Prostate gland (tissue), 2 donors: Measurements from ENCODE around the gene NF2. TPM values are rescaled to one million over a fixed set of nuclear protein-coding genes. Genes with fewer than 3 reads are reported as not detected.
A peak's percentile ranks its signal among the peaks of the same experiment; 100 is the strongest.
"Not testable (repeated sequence)": the region's sequence is repeated elsewhere in the genome, so short reads cannot be mapped to it uniquely, and the experiment has no call there.

Source experiments
- DNase-seq: peaks from one replicate; pipeline ENCODE4 v3.0.0-alpha.2; 2019; ENCODE audit warnings: low spot score
- H3K27ac ChIP-seq, 2 donors: fragments of 200-600 bp; sonication (generic); 2 replicates each; pipeline ENCODE4 v1.5.1; 2017 to 2019
- H3K27me3 ChIP-seq: fragments of 200-600 bp; sonication (generic); replicated peaks from 2 replicates; pipeline ENCODE4 v1.5.1; 2019; ENCODE audit not compliant: insufficient read depth
- H3K36me3 ChIP-seq, 2 donors: fragments of 200-600 bp; sonication (generic); 1 replicate in 1 of 2; 2 replicates in 1 of 2; pipeline versions ENCODE4 v1.5.1 to v1.8.1; 2017 to 2019
- H3K4me1 ChIP-seq: fragments of 200-600 bp; sonication (generic); replicated peaks from 2 replicates; pipeline ENCODE4 v1.5.1; 2019
- H3K4me3 ChIP-seq, 2 donors: fragments of 200-600 bp; sonication (generic); 2 replicates each; pipeline ENCODE4 v1.5.1; 2017 to 2019
- H3K9me3 ChIP-seq: fragments of 200-600 bp; sonication (generic); 2 replicates; pipeline ENCODE4 v1.5.1; 2017
- POLR2A ChIP-seq: fragments of 450-650 bp; IDR thresholded peaks from one replicate; pipeline ENCODE4 v1.6.1; 2016; ENCODE audit warnings: antibody characterized with exemption, mild to moderate bottlenecking
- POLR2AphosphoS5 ChIP-seq: sonication (generic); formaldehyde crosslinking; IDR thresholded peaks from one replicate; pipeline ENCODE4 v1.6.1; 2017; ENCODE audit warnings: antibody characterized with exemption
- WGBS: methylation state at CpG from one replicate; pipeline ENCODE4 v1.1.5; 2018; 5-methylcytosine and 5-hydroxymethylcytosine counted together
- intact Hi-C: fragments of 100-400 bp; cut with DNase I; formaldehyde crosslinking; loops from one replicate; pipeline ENCODE4 v1.14.2; 2022
- total RNA-seq, 2 donors: library from RNA; depleted of rRNA; stranded (reverse); fragments of >200 nt; gene quantifications; one replicate each; pipeline ENCODE4 v1.1.0, GENCODE V29; 2016
- TF ChIP-seq, protein P1 (sequence below), 4 experiments: fragments of 200-600 bp in 2 of 4; fragments of 450-650 bp in 2 of 4; sonication (generic) in 2 of 4; IDR thresholded peaks; 1 replicate in 3 of 4; 2 replicates in 1 of 4; pipeline ENCODE4 v1.5.1; 2016 to 2019; ENCODE audit warnings: antibody characterized with exemption in 4 of 4, mild to moderate bottlenecking in 2 of 4, moderate library complexity in 2 of 4

Gene NF2
- total RNA-seq, 2 donors from 2014 or later, result 32.3 to 34.7 TPM

DNA sequence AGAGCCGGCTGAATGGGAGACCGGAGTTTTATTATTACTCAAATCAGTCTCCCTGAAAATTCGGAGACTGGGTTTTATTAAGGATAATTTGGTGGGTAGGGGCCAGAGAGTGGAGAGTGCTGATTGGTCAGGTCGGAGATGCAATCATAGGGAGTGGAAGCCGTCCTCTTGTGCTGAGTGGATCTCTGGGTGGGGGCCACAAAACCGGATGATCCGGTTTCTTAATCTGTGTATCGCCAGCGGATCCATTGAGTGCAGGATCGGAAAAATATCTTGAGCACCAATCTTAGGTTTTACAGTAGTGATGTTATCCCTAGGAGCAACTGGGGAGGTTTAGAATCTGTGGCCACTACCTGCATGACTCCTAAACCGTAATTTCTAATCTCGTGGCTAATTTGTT is 21.6 kb upstream of the NF2 start:
- no peak for TF ChIP-seq POLR2AphosphoS5
- no peak for TF ChIP-seq POLR2A
- TF ChIP-seq, protein P1, sequence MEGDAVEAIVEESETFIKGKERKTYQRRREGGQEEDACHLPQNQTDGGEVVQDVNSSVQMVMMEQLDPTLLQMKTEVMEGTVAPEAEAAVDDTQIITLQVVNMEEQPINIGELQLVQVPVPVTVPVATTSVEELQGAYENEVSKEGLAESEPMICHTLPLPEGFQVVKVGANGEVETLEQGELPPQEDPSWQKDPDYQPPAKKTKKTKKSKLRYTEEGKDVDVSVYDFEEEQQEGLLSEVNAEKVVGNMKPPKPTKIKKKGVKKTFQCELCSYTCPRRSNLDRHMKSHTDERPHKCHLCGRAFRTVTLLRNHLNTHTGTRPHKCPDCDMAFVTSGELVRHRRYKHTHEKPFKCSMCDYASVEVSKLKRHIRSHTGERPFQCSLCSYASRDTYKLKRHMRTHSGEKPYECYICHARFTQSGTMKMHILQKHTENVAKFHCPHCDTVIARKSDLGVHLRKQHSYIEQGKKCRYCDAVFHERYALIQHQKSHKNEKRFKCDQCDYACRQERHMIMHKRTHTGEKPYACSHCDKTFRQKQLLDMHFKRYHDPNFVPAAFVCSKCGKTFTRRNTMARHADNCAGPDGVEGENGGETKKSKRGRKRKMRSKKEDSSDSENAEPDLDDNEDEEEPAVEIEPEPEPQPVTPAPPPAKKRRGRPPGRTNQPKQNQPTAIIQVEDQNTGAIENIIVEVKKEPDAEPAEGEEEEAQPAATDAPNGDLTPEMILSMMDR (IDR thresholded peaks at IDR 0.05), result no peak
- Histone ChIP-seq H3K27ac (no peak overlapping the region), H3K9me3 (no peaks in the 10 kb centered on the region), H3K36me3 (no peaks in the 10 kb centered on the region), H3K4me1 (no peaks in the 10 kb centered on the region), H3K27me3 (no peaks in the 10 kb centered on the region), H3K4me3 (peak overlapping the region in 1 of 2 donors; percentile 57)
- intact Hi-C loops, result no loop called here
- WGBS, result 63% methylated on average over 12 of the region's 12 CpGs
- no peak for DNase-seq

DNA sequence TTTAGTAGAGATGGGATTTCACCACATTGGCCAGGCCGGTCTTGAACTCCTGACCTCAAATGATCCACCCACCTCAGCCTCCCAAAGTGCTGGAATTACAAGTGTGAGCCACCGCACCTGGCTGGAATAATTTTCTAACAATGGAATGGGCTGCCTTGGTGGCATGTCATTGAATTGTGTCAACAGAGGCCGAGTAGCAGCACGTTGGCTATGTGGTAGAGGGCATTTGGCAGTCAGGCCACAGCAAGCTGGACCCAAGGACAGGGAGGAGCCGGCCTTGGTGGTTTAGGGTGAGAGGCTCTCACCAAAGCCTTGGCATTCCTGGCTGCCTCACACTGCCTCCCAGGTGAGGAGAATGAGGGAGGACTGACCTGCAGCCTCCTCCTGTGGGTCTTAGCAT is 18.5 kb upstream of the NF2 start:
- TF ChIP-seq POLR2AphosphoS5 (no peak), POLR2A (no peak)
- TF ChIP-seq, protein P1 (IDR thresholded peaks at IDR 0.05), result no peak
- H3K4me3 ChIP-seq, result no peak overlapping the region
- DNase-seq, result no peak
- no peaks in the 10 kb centered on the region for H3K9me3 ChIP-seq
- intact Hi-C loops, result no loop called here
- H3K4me1 ChIP-seq, result no peaks in the 10 kb centered on the region
- no peaks in the 10 kb centered on the region for H3K36me3 ChIP-seq
- WGBS, result 87% methylated on average over 5 of the region's 5 CpGs
- H3K27me3 ChIP-seq, result no peaks in the 10 kb centered on the region
- no peak overlapping the region for H3K27ac ChIP-seq

DNA sequence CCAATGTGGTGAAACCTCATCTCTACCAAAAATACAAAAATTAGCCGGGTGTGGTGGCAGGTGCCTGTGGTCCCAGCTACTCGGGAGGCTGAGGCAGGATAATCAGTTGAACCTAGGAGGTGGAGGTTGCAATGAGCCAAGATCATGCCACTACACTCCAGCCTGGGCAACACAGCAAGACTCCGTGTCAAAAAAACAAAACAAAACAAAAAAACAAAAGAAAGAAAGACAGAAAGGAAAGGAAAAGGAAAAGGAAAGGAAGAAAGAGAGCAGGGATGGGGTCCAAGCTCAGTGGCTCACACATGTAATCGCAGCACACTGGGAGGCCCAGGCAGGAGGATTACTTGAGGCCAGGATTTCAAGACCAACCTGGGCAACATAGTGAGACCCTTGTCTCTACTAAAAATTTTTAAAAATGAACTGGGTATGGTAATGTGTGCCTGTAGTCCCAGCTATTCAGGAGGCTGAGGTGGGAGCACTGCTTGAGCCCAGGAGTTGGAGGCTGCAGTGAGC is 17.2 kb upstream of the NF2 start:
- H3K9me3 ChIP-seq, intact Hi-C loops, DNase-seq, H3K4me3 ChIP-seq, H3K4me1 ChIP-seq, H3K27ac ChIP-seq, H3K36me3 ChIP-seq, H3K27me3 ChIP-seq: not testable (repeated sequence)
- 91% methylated on average over 4 of the region's 4 CpGs for WGBS

DNA sequence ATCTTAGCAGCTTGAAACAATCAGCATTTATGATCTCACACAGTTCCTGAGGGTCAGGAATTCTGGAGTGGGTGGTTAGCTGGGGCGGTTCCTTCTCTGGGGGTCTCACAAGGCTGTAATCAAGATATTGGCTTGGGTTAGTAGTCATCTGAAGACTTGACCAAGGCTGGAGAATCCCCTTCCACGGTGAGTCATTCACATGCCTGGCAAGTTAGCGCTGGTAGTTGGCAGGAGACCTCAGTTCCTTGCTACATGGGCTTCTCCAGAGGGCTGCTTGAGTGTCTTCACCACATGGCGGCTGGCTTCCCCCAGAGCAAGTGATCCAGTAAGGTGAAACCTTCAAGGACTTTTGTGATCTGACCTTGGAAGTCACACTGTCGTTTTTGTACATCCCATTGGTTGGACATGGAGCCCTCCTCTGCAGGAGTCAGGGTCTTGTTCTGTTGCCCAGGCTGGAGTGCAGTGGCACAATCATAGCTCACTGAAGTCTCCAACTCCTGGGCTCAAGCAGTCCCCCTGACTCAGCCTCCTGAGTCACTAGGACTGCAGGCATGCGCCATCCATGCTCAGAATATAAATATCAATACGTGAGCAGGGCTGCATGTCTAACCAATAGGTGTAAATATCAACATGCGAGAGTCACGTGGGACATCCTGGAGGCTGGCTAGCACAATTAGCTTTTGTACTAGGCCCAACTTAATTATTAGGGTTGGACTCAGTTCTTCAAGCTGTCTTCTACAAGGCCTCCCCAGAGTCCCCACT is 15.3 kb upstream of the NF2 start:
- Histone ChIP-seq H3K4me1 (no peaks in the 10 kb centered on the region), H3K36me3 (no peaks in the 10 kb centered on the region), H3K27ac (no peak overlapping the region), H3K27me3 (no peaks in the 10 kb centered on the region), H3K9me3 (no peaks in the 10 kb centered on the region), H3K4me3 (no peak overlapping the region)
- DNase-seq, result no peak
- 80% methylated on average over 9 of the region's 9 CpGs for WGBS
- intact Hi-C loops, result no loop called here
- TF ChIP-seq POLR2AphosphoS5 (no peak), POLR2A (no peak)
- TF ChIP-seq, protein P1 (IDR thresholded peaks at IDR 0.05), result no peak

DNA sequence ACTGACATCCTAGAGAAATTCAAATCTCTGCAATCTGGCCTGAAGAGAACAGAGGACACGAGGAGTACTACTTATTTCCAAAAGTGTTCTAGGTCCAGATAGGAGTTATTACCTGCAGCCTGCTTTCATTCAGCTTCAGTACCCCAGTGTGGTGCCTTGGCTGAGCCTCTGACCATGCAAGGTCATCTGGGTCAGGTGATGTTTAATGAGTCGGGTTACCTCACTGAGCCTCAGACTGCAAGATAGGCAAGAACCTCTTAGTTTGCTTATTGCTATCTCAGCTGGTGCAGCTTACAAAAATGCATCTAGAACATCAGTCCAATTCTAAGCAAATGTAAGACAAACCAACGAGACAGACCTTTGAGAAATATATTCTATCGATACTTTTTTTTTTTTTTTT is 9.5 kb upstream of the NF2 start:
- Histone ChIP-seq H3K27ac (no peak overlapping the region), H3K4me1 (no peaks in the 10 kb centered on the region), H3K9me3 (no peaks in the 10 kb centered on the region), H3K36me3 (no peaks in the 10 kb centered on the region), H3K4me3 (no peak overlapping the region), H3K27me3 (no peaks in the 10 kb centered on the region)
- no peak for DNase-seq
- WGBS, result 78% methylated on average over 4 of the region's 4 CpGs
- intact Hi-C loops, result no loop called here
- TF ChIP-seq POLR2AphosphoS5 (no peak), POLR2A (no peak)
- TF ChIP-seq, protein P1 (IDR thresholded peaks at IDR 0.05), result no peak

DNA sequence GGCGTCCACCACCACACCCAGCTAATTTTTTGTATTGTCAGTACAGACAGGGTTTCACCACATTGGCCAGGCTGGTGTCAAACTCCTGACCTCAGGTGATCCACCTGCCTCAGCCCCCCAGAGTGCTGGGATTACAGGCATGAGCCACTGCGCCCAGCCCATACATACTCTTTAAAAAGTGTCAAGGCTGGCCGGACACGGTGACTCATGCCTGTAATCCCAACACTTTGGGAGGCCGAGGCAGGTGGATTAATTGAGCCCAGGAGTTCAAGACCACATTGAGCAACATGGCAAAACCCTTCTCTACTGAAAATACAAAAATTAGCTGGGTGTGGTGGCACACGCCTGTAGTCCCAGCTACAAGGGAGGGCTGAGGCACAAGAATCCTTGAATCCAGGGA is 9.0 kb upstream of the NF2 start:
- intact Hi-C loops, H3K9me3 ChIP-seq, H3K4me3 ChIP-seq, H3K27me3 ChIP-seq, H3K36me3 ChIP-seq, H3K27ac ChIP-seq, DNase-seq, H3K4me1 ChIP-seq: not testable (repeated sequence)
- 92% methylated on average over 6 of the region's 6 CpGs for WGBS
